ENCODE data around the gene TSHR.

GRCh38 chr14:81144824-81145603 is 189.6 kb downstream of the TSHR start:
- TF ChIP-seq POLR2A (IDR thresholded peaks at IDR 0.05; ENCODE audit: low read length) (no peak), GATA1 (IDR thresholded peaks at IDR 0.05; ENCODE audit: low read depth, low read length) (no peak)
